LNCAP (cell line): ENCODE measurements around the gene CYP27B1.

ENCODE experiments used
- CTCF ChIP-seq: fragments of 450-650 bp; IDR thresholded peaks from 2 replicates; pipeline ENCODE4 v1.5.1; 2017; ENCODE audit warnings: mild to moderate bottlenecking

Gene CYP27B1

DNA sequence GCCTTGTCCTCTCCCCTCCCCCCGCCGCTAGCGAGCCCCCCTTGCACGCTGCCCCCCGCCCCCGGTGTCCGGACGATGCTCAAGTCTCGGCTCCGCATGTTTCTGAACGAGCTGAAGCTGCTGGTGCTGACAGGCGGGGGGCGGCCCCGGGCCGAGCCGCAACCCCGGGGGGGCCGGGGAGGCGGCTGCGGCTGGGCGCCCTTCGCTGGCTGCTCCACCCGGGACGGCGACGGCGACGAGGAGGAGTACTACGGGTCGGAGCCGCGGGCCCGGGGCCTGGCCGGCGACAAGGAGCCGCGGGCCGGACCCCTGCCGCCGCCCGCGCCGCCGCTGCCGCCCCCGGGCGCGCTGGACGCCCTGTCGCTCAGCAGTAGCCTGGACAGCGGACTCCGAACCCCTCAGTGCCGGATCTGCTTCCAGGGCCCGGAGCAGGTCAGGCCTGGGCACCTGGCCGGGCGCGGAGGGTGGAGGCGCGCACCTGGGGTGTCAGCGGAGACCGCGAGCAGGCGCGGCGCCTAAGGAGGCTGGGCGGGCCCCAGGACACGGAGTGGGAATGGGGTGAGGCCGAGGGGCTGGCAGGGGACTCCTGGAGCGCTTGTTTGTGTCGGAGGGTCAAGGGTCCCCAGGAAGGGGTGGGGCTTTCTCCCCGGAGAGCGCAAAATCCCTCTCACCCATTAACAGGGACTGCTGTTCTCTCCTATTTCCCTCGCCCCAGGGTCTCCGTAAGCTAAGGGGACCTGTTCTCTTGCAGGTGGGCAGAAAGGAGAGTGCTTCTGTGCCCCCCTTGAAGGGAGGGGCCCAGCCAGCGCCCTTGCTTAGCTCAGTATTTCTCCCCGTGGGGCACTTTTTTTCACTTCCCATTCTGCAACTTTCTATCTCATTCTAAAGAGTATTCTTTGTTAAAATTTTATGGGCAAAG, 11.2 kb downstream of the CYP27B1 start:
- no peak for TF ChIP-seq CTCF

DNA sequence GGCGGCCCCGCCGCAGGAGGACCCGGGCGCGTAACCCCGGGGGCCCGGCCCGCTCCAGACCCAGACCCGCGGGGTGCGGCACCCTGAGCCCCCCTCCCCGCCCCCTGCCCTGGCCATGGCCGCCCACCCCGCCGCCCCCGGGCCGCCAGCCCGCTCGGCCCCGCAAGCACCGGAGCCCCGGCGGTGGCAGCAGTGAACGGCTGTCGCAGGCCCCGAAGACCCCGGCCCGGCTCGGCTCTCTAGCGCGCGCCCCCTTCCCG, 11.8 kb downstream of the CYP27B1 start:
- no peak for TF ChIP-seq CTCF

DNA sequence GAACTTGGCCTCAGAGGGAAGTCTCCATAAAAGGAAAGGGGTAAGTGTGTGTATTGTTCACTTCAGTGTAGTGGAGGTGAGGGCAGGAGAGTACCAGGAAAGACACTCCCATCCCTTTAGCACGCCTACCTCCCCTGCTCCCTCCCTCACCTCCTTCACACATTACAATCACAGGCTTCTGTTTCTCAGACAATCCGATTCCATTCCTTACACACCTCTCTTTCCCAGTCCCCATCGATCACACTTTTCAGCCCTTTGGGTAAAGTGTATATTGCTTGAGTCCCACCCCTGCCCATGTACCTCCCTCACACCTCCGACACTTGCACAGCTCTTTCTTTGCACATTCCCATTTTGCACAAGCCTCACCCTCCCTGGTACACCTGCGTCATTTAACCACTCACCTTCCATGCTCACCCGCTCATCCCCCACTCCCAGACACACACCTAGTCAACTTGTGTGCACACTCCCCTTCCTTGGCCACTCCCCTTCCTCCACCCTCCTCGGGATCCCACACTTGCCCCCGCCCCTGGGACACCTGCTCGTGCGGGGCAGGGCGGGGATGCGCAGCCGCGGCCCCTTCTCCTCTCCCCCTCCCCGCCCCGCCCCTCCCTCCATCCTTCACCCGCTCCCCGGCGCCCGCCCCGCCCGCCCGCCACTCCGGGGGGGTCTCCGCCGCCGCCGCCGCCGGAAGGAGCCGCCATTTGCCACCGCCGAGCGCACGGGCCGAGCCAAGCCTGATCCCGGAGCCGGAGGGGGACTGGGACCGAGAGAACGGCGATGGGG, 12.3 kb downstream of the CYP27B1 start, which contains the start of gene MARCHF9:
TSS of gene MARCHF9 (plus strand) at position 693 of the 783 bp plus-strand sequence. CDS start 426 bp downstream, outside the sequence.
- no peak for TF ChIP-seq CTCF

- no peak for TF ChIP-seq CTCF
These were observed 13.0 kb downstream of the CYP27B1 start for GRCh38 chr12:57753756-57754337.

DNA sequence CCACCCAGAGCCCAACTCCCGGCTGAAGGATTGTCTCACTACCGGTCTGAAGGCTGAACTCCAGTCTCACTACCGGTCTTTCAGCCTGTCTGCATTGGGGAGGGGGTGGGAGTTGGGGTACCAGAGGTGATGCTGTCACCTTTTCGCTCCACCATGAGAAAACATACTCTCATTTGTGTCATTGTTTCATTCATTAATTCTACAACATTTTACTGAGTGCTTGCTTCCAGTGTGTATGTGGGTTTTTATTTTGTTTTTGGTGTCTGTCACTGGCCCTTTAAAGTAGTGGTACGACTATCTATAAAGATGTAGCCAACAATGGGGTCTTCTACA, 14.2 kb downstream of the CYP27B1 start:
- no peak for TF ChIP-seq CTCF

DNA sequence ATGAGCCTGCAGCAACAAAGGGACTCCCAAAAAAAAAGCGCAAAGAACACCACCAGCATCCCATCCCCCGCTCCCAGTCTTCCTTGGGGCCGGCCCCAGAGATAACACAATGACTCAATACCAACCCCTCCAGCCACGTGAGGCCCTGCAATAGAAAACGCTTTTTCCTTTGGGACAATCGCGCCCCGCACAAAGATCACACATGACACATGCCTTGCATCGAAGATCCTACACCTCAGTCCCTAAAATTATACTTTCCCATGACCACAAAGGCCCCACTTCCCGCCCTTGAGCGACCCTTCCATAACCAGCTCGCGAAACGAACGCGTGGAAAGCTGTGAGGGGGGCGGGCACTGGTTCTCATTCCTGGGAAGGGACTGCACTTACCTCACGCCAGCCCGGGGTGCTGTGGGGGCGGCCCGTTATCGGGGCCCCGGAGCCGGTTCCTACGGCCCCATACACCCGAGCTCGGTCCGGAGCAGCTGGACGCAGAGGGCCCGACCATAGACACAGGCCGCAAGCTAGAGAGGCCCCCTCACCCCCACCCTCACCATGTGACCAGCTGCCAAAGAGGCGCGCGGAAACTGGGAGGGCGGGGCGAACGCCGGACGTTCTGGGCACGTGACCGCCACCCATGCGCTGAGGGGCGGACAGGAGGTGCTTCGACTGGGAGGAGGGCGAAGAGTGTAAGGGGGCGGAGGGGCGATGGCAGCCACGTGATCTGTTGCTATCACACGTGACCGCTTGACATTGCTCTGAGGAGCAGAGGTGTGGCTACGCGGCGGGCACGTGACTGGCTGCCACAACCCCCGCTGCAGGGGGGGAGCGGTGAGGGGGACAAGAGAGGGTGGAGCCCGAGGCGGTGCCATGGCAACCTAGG, 14.8 kb downstream of the CYP27B1 start, which contains the start of gene CDK4:
TSS of gene CDK4 (minus strand) at position 523 of the 880 bp plus-strand sequence. CDS start 593 bp downstream, outside the sequence.
- no peak for TF ChIP-seq CTCF

DNA sequence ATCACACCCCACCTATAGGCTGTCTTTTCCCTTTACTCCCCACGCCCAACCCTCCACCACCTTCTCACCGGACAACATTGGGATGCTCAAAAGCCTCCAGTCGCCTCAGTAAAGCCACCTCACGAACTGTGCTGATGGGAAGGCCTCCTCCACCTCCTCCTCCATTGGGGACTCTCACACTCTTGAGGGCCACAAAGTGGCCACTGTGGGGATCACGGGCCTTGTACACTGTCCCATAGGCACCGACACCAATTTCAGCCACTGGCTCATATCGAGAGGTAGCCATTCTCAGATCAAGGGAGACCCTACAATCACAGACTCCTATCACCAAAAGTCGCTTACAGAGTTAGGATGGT, 15.5 kb downstream of the CYP27B1 start:
- no peak for TF ChIP-seq CTCF
